GM19193 (cell line): ENCODE data around the gene BEGAIN.

Source experiments
- POLR2A ChIP-seq: IDR thresholded peaks from 4 replicates; pipeline ENCODE4 v1.6.1; 2011; ENCODE audit not compliant: insufficient read depth, insufficient read length; ENCODE audit errors: extremely low read depth

BEGAIN gene

GRCh38 chr14:100592972-100593371 lies 5.8 kb upstream of the BEGAIN start:
- TF ChIP-seq POLR2A: no peak

- no peak for TF ChIP-seq POLR2A
Measured at GRCh38 chr14:100592461-100592891, 5.3 kb upstream of the BEGAIN start.

- TF ChIP-seq POLR2A: no peak
Measured at GRCh38 chr14:100591453-100592371, 4.5 kb upstream of the BEGAIN start.

- TF ChIP-seq POLR2A: no peak
Measured at GRCh38 chr14:100590726-100591452, 3.7 kb upstream of the BEGAIN start.

- TF ChIP-seq POLR2A: no peak
Measured at GRCh38 chr14:100589760-100590469, 2.7 kb upstream of the BEGAIN start.

GRCh38 chr14:100589071-100589759 lies 2.0 kb upstream of the BEGAIN start:
- TF ChIP-seq POLR2A: no peak

- no peak for TF ChIP-seq POLR2A
Measured at GRCh38 chr14:100588671-100589070, 1.5 kb upstream of the BEGAIN start.

- TF ChIP-seq POLR2A: no peak
Measured at GRCh38 chr14:100587763-100588411, 670 bp upstream of the BEGAIN start.

- TF ChIP-seq POLR2A: no peak
Measured at GRCh38 chr14:100586403-100587085, 673 bp downstream of the BEGAIN start.

- TF ChIP-seq POLR2A: no peak
Measured at GRCh38 chr14:100586153-100586402, 1.1 kb downstream of the BEGAIN start.

GRCh38 chr14:100585448-100586152 lies 1.6 kb downstream of the BEGAIN start:
- no peak for TF ChIP-seq POLR2A

GRCh38 chr14:100584056-100585031 lies 2.9 kb downstream of the BEGAIN start:
- no peak for TF ChIP-seq POLR2A

- no peak for TF ChIP-seq POLR2A
Measured at GRCh38 chr14:100583245-100583644, 4.0 kb downstream of the BEGAIN start.
